ENCODE results near the gene RNF167.
"Not testable (repeated sequence)": the region's sequence is repeated elsewhere in the genome, so short reads cannot be mapped to it uniquely, and the experiment has no call there.

Gene RNF167

DNA sequence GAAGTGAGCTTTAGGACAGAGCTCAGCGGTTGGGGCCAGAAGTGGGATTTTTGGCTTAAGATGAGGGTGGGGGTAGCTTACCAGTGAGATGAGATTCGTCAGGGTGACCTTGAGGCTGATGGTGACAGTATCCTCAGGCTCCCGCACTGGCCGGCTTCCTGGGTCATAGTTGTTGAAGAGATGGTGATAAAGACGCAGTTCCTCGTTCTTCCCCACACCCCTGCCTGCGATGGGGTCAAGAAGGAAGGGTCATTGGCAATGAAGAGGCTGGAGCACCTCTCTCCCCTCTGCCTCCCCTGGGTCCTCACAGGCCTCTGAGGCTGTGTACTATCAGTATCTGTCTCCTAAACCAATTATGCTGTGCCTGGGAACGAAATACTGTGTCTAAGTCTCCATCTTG is 37.5 kb upstream of the RNF167 start:
- no peak for DNase-seq (ENCODE audit: low spot score)

DNA sequence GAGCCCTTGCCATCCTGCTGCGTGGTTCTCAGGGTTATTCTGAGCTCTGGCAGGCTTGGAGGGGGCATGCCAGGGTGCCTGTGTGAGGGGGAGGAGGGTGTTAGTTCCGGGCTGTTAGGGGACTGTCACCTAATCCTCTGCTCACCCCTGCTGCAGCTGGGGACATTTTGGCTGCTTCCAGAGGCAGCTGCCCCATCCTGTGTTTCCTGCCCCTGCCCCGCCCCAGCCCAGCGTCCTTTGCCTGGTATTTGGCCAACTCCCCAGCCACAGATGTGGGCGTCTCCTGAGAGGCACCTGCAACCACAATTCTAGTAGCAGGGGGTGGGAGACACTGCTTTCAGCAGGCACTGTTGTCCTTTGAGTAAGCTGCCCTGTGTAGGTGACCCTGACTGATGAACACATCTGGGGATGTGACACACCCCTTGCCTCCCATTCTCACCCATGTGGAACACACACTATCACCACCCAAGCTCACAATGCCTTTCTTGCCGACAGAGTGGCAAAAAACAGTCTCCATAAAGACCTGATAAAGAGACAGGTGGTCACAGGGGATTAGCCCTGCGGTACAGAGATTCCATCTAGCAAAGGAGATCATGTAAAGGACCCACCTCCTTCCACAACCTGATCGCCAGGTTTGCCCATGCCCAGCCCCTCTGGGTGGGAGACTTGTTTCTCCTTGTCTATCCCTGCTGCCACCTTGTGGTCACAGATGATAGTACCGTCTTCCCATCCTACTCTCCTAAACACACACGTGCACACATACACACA is 36.8 kb upstream of the RNF167 start, which contains the start of gene CHRNE:
Gene CHRNE (minus strand): TSS at position 48 of the 768 bp plus-strand sequence. CDS start 35 bp downstream, at position 13.
- peak; percentile 84 for DNase-seq (ENCODE audit: low spot score)

DNA sequence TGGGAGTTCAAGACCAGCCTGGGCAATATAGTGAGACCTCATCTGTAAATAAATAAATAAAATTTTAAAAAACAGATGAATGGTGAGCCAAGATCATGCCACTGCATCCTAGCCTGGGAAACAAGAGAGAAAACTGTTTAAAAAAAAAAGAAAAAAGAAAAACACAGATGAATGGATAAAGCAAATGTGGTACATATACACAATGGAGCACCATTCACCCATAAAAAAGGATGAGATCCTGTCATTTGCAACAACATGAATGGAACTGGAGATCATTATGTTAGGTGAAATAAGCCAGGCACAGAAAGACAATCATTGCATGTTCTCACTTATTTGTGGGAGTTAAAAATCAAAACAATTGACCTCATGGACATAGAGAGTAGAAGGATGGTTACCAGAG is 33.4 kb upstream of the RNF167 start:
- not testable (repeated sequence) for DNase-seq (ENCODE audit: low spot score)

DNA sequence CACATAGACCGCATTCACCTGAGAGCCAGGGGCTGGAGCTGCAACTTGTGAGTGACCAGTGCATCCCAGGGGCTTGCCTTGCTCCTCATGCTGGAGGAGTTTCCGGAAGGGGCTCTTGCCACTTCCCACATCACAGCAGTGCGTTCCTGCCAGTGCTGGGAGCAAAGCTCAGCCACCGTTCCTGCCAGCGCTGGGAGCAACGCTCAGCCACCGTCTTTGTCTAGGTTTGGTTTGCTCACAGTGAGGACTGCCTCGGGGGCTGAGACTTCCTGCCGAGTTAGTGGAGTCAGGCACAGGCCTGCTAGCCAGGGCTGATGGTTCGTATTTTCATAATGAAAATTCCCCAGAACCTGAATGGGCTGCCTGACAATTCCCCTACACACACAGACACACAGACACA is 31.8 kb upstream of the RNF167 start:
- DNase-seq (ENCODE audit: low spot score): no peak

DNA sequence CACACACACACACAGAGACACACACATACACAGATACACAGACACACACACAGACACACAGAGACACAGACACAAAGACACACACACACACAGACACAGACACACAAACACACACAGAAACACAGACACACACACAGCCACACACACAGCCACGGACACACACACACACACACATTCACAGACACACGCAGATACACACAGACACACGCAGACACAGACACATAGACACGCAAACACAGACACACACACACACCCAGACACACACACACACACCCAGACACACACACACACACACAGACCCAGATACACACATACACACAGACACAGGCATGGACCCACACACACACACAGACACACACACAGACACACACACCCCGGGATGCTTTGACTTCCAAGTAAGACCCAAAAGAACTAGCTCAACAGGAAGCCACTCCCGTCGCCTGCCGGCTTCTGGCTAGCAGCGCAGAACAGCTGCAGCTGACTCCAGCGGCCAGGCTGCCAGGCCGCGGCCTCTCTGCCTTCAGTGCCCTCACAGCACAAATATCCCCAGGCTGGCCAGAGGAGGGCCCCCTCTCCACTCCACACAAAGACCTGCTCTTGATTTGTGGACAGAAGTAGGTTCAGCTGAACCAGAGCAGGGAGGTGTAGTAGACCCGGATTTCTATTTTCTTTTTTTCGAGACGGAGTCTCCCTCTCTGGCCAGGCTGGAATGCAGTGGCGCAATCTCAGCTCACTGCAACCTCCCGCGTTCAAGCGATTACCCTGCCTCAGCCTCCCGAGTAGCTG is 31.2 kb upstream of the RNF167 start:
- DNase-seq (ENCODE audit: low spot score): peak; percentile 73

DNA sequence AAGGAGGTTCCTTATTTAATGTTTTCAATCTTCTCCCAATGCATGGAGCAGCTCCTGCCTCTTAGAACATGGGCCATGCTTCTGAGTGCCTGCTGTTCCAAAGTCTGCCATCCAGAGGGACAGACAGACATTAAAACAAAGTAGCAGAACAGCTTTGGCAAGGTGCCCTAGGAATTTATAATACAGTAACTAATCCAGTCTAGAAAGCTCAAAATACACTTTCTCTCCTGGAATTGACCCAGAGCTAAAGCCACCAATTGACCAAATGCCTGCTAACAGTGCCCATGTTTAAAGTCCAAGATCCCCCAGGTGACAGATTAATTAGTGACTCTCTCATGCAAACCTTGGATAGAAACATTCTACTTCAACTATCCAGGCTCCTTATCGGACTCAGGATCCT is 26.1 kb upstream of the RNF167 start:
- DNase-seq (ENCODE audit: low spot score): no peak

DNA sequence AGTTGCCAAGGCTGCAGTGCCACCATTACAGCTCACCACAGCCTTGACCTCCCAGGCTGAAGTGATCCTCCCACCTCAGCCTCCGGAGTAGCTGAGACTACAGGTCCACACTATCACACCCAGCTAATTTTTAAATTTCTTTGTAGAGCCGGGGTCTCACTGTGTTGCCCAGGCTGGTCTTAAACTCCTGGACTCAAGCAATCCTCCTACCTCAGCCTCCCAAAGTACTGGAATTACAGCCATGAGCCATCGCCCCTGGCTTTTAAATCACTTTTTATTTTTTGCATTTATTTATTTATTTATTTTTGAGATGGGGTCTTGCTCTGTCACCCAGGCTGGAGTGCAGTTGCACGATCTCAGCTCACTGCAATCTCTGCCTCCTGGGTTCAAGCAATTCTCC is 25.5 kb upstream of the RNF167 start:
- DNase-seq (ENCODE audit: low spot score): not testable (repeated sequence)

DNA sequence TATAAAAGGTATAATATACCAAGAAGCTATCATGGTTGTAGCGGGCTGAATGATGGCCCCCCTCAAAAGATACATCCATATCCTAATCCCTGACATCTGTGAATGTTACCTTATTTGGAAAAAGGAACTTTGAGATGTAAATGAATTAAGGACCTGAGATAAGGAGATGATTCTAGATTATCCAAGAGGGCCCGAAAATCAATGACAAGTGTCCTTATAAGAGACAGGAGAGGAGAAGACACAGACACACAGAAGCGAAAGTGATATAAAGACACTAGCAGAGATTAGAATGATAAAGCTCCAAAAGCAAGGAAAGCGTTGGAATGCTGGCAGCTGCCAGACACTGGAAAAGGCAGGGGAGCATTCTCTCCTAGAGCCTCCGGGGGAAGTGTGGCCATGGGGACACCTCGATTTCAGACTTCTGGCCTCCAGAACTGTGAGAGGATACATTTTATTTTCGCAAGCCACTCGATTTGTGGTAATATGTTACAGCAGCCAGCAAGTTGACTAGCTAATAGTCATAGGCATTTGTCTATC is 20.5 kb upstream of the RNF167 start:
- DNase-seq (ENCODE audit: low spot score): no peak

DNA sequence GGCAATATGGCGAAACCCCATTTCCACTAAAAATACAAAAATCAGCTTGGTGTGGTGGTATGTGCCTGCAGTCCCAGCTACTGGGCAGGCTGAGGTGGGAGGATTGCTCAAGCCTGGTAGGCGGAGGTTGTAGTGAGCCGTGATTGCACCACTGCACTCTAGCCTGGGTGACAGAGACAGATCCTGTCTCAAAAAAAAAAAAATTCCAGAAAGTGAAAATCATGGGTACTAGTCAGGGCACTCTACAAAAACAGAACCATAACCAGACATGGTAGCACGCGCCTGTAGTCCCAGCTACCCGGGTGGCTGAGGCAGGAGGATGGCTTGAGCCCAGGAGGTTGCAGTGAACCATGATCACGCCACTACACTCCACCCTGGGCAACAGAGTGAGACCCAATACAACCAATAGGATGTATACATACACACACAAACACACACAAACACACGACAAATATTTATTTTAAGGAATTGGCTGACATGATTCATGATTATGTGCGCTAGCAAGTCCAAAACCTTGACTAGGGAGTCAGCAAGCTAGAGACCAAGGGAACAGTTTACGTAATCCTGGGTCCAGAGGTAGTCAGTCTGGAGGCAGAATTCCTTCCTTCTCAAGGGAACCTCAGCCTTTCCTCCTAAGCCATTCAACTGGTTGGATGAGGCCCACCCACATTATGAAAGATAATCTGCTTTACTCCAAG is 19.6 kb upstream of the RNF167 start:
- no peak for DNase-seq (ENCODE audit: low spot score)

DNA sequence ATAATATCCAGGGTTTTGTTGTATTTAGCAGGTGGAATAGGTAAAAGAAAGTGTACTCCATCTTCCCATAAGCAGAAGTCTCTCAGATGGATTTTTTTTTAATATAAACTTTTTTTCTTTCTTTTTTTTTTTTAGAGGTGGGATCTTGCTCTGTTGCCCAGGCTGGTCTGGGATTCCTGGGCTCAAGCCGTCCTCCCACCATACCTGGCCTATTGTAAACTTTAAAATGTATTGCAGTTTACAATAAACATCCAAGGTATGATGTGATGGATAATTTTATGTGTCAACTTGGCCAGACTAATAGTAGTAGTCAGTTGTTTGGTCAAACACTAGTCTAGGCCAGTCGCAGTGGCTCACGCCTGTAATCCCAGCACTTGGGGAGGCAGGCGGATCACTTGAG is 18.7 kb upstream of the RNF167 start:
- no peak for DNase-seq (ENCODE audit: low spot score)

DNA sequence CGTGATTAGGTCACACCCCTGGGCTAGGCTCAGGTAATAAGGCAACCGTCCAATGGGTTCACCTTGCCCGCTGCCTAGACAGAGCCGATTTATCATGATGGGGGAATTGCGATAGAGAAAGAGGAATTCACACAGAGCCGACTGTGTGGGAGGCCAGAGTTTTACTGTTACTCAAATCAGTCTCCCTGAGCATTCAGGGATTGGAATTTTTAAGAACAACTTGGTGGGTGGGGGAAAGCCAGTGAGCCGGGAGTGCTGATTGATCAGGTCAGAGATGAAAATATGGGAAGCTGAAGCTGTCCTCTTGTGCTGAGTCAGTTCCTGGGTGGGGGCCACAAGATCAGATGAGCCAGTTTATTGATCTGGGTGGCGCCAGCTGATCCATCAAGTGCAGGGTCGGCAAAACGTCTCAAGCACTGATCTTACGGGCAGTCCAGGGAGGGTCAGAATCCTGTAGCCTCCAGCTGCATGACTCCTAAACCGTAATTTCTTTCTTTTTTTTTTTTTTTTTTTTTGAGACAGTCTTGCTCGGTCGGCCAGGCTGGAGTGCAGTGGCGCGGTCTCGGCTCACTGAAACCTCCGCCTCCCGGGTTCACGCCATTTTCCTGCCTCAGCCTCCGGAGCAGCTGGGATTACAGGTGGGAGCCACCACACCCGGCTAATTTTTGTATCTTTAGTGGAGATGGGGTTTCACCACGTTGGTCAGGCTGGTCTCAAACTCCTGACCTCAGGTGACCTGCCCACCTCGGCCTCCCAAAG is 13.3 kb upstream of the RNF167 start:
- DNase-seq (ENCODE audit: low spot score): not testable (repeated sequence)

DNA sequence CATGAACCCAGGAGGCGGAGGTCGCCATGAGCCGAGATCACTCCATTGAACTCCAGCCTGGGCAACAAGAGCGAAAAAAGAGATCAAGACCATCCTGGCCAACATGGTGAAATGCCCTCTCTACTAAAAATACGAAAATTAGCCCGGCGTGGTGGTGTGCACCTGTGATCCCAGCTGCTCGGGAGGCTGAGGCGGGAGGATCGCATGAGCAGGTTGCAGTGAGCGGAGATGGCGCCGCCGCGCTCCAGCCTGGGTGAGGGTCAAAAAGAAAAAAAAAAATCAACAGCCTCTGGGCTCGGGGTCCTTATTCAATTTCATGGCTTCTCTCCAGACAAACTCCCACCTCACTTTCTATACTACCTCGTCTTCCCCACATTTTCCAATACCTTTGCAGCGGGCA is 11.2 kb upstream of the RNF167 start:
- DNase-seq (ENCODE audit: low spot score): no peak

DNA sequence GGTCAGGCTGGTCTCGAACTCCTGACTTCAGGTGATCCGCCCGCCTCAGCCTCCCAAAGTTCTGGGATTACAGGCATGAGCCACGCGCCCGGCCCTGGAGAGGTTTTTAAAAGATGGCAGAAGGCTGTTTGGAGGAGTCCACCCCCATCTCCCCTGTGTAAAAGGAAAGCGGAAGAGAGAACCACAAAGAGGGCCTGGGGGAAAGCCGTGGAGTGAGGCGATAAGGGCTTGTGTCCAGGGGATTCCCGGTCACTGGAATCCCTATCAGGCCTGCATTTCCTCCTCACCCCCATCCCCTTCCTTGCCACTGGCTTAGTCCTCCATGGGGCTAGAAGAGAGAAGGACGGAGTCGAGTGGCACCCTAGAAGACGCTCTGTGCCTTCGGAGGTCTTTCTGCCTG is 8.1 kb upstream of the RNF167 start, which contains the start of gene GP1BA:
Gene GP1BA (plus strand): TSS at position 315 of the 400 bp plus-strand sequence. CDS start 328 bp downstream, outside the sequence.
- DNase-seq (ENCODE audit: low spot score): no peak

DNA sequence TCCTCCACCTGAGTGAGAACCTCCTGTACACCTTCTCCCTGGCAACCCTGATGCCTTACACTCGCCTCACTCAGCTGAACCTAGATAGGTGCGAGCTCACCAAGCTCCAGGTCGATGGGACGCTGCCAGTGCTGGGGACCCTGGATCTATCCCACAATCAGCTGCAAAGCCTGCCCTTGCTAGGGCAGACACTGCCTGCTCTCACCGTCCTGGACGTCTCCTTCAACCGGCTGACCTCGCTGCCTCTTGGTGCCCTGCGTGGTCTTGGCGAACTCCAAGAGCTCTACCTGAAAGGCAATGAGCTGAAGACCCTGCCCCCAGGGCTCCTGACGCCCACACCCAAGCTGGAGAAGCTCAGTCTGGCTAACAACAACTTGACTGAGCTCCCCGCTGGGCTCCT is 7.3 kb upstream of the RNF167 start:
- DNase-seq (ENCODE audit: low spot score): no peak

DNA sequence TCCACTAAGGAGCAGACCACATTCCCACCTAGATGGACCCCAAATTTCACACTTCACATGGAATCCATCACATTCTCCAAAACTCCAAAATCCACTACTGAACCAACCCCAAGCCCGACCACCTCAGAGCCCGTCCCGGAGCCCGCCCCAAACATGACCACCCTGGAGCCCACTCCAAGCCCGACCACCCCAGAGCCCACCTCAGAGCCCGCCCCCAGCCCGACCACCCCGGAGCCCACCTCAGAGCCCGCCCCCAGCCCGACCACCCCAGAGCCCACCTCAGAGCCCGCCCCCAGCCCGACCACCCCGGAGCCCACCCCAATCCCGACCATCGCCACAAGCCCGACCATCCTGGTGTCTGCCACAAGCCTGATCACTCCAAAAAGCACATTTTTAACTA is 6.4 kb upstream of the RNF167 start:
- no peak for DNase-seq (ENCODE audit: low spot score)

DNA sequence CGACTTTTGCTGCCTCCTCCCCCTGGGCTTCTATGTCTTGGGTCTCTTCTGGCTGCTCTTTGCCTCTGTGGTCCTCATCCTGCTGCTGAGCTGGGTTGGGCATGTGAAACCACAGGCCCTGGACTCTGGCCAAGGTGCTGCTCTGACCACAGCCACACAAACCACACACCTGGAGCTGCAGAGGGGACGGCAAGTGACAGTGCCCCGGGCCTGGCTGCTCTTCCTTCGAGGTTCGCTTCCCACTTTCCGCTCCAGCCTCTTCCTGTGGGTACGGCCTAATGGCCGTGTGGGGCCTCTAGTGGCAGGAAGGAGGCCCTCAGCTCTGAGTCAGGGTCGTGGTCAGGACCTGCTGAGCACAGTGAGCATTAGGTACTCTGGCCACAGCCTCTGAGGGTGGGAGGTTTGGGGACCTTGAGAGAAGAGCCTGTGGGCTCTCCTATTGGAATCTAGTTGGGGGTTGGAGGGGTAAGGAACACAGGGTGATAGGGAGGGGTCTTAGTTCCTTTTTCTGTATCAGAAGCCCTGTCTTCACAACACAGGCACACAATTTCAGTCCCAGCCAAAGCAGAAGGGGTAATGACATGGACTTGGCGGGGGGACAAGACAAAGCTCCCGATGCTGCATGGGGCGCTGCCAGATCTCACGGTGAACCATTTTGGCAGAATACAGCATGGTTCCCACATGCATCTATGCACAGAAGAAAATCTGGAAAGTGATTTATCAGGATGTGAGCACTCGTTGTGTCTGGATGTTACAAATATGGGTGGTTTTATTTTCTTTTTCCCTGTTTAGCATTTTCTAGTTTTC is 5.7 kb upstream of the RNF167 start:
- DNase-seq (ENCODE audit: low spot score): no peak

DNA sequence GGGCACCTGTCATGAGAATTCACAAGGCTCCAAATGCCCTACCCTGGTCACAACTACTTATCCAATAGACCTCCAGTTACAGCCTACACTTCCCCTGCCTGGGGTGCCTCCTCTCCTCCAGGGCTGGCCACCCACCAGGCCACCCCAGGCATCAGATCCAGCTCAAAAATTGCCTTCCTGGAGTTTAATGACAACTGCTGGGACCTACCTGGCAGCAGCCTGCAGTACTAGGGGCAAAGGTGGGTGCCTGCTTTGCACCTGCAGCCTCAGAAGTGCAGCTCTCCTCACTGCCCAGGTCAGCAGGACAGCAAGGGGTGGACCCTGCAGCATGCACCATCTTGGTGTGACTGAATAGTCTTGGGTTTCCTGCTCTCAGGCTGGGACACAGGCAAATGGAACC is 4.4 kb upstream of the RNF167 start:
- DNase-seq (ENCODE audit: low spot score): no peak

DNA sequence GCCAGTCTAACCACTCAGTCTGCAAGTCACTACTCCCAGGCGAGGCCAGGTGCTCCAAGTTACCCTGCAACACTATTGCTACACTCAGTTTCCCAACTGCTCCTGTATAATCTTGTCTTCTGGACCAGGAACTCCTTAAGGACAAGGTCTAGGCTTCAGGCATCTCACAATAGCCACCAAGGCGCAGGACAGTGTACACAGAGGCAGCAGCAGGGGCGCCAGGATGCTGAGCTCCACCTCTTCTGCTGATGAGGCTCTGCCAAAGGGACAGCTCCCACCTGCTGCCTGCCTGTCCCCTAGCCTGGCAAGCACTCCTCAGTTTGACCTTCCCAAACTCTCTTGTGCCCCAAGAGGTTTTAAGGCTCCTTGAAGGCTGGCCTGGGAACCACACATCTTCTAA is 3.6 kb upstream of the RNF167 start:
- DNase-seq (ENCODE audit: low spot score): no peak

DNA sequence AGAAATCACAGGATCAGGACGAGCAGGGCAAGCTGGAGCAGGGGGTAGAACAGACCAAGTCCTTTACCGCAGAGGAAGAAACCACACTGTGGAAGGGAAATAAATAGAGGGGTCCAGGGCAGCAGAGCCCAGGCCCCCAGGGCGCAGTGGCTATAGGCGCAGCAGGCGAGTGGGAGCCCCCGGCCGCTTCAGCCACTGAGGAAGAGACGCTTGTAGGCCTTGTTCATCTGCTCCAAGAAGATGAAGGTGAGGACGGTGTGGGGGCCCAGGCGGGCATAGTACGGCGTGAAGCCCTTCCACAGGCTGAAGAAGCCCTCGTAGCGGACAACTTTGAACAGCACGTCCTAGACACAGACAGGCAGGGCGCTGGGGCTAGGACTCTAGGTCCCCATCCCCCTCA is 2.5 kb upstream of the RNF167 start:
- no peak for DNase-seq (ENCODE audit: low spot score)

DNA sequence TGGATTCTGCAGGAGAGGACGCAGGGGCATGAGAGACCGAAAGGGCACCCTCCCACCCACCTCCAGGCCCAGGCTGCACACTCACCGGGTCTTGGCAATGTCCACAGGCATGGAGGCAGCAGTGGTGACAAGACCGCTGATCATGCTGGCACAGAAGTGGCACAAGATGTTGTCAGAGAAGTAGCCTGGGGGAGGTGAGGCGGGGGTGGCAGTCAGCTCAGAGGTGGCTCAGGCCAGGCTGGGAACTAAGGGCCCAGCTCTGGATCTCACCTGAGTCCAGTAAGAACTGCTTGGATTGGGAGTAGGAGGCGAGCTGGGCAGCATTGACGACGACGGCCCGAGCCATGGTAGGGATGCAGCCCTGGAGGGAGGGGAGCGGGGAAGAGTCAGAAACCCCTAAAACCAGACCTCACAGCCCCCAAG is 2.0 kb upstream of the RNF167 start:
- DNase-seq (ENCODE audit: low spot score): no peak

Data from hematopoietic multipotent progenitor cell treated with erythropoietin and hydrocortisone succinate and interleukin-3 and kit ligand, for 15 days (in vitro differentiated cells).